OCI-LY1 (cell line): ENCODE measurements around the gene CLSTN3.

Experiments
- H2AFZ ChIP-seq: fragments of 200-600 bp; sonication (generic), shearing (Covaris generic); 2 replicates; pipeline ENCODE4 v1.6.0; 2014; ENCODE audit warnings: antibody characterized with exemption, mild to moderate bottlenecking, low read length
- H3F3A ChIP-seq: fragments of 200-600 bp; sonication (generic), shearing (Covaris generic); 2 replicates; pipeline ENCODE4 v1.6.0; 2014; ENCODE audit warnings: mild to moderate bottlenecking, antibody characterized with exemption, low read length, moderate library complexity; ENCODE audit not compliant: insufficient read depth
- H3K27ac ChIP-seq: fragments of 200-600 bp; sonication (generic); 2 replicates; pipeline ENCODE4 v1.5.1; 2014; ENCODE audit warnings: low read length, mixed run types, mild to moderate bottlenecking, low read depth; ENCODE audit not compliant: poor library complexity, severe bottlenecking
- H3K27me3 ChIP-seq: fragments of 200-600 bp; sonication (generic); 2 replicates; pipeline ENCODE4 v1.6.0; 2014; ENCODE audit warnings: antibody characterized with exemption, mild to moderate bottlenecking, low read length, moderate library complexity; ENCODE audit not compliant: insufficient read depth
- H3K36me3 ChIP-seq: fragments of 200-600 bp; sonication (generic); 2 replicates; pipeline ENCODE4 v1.6.1; 2014; ENCODE audit warnings: mild to moderate bottlenecking, antibody characterized with exemption, low read length, moderate library complexity, mixed read lengths; ENCODE audit not compliant: insufficient read depth
- H3K4me1 ChIP-seq: fragments of 200-600 bp; sonication (generic); 2 replicates; pipeline ENCODE4 v1.5.1; 2014; ENCODE audit warnings: mild to moderate bottlenecking, low read length, moderate library complexity; ENCODE audit not compliant: insufficient read depth, severe bottlenecking
- H3K4me2 ChIP-seq: fragments of 200-600 bp; sonication (generic), shearing (Covaris generic); 2 replicates; pipeline ENCODE4 v1.6.1; 2014; ENCODE audit warnings: low read length
- H3K4me3 ChIP-seq: fragments of 200-600 bp; sonication (generic); 2 replicates; pipeline ENCODE4 v1.5.1; 2014; ENCODE audit warnings: low read length, low read depth, mild to moderate bottlenecking, mixed read lengths; ENCODE audit not compliant: poor library complexity, severe bottlenecking
- H3K79me2 ChIP-seq: fragments of 200-600 bp; shearing (Covaris generic); 2 replicates; pipeline ENCODE4 v1.6.1; 2016; ENCODE audit warnings: mixed run types, low read length, mixed read lengths; ENCODE audit not compliant: insufficient read depth
- H3K9ac ChIP-seq: fragments of 200-600 bp; sonication (generic), shearing (Covaris generic); 2 replicates; pipeline ENCODE4 v1.6.1; 2014; ENCODE audit warnings: mild to moderate bottlenecking, low read length, mixed read lengths
- H3K9me2 ChIP-seq: fragments of 200-600 bp; sonication (generic), shearing (Covaris generic); 2 replicates; pipeline ENCODE4 v1.6.1; 2014; ENCODE audit warnings: low read depth, mild to moderate bottlenecking, low read length, mixed read lengths
- H3K9me3 ChIP-seq: fragments of 200-600 bp; shearing (Covaris generic); 2 replicates; pipeline ENCODE4 v1.6.1; 2014; ENCODE audit warnings: low read length, mixed read lengths
- H4K20me1 ChIP-seq: fragments of 200-600 bp; sonication (generic), shearing (Covaris generic); 2 replicates; pipeline ENCODE4 v1.6.0; 2016; ENCODE audit warnings: mild to moderate bottlenecking, low read length; ENCODE audit not compliant: insufficient read depth
- CTCF ChIP-seq: fragments of 200-600 bp; sonication (generic), shearing (Covaris generic); IDR thresholded peaks from 2 replicates; pipeline ENCODE4 v1.5.1; 2017; ENCODE audit warnings: mild to moderate bottlenecking, antibody characterized with exemption, low read length, moderate library complexity, mixed read lengths
- EZH2 ChIP-seq: fragments of 200-600 bp; sonication (generic), shearing (Covaris generic); IDR thresholded peaks from 2 replicates; pipeline ENCODE4 v1.8.0; 2017; ENCODE audit warnings: borderline replicate concordance, mixed run types, mild to moderate bottlenecking, antibody characterized with exemption, low read length, moderate library complexity, mixed read lengths

Gene CLSTN3

GRCh38 chr12:7120166-7120565, 10.0 kb upstream of the CLSTN3 start:
- Histone ChIP-seq H3K4me1 (no peaks in the 10 kb centered on the region), H3K9ac (no peak overlapping the region), H3K36me3 (no peaks in the 10 kb centered on the region), H3K4me3 (no peak overlapping the region), H3K9me2 (no peaks in the 10 kb centered on the region), H2AFZ (no peak overlapping the region), H3K27ac (no peak overlapping the region), H3K9me3 (no peaks in the 10 kb centered on the region), H3K27me3 (no peaks in the 10 kb centered on the region), H4K20me1 (no peaks in the 10 kb centered on the region), H3K4me2 (no peak overlapping the region), H3F3A (no peaks in the 10 kb centered on the region), H3K79me2 (no peaks in the 10 kb centered on the region)
- TF ChIP-seq EZH2 (no peak), CTCF (no peak)

- Histone ChIP-seq H3K27ac (no peak overlapping the region), H3K79me2 (no peaks in the 10 kb centered on the region), H2AFZ (no peak overlapping the region), H3K4me1 (no peaks in the 10 kb centered on the region), H3K27me3 (no peaks in the 10 kb centered on the region), H3K9me3 (no peaks in the 10 kb centered on the region), H3K9me2 (no peaks in the 10 kb centered on the region), H4K20me1 (no peaks in the 10 kb centered on the region), H3K4me3 (no peak overlapping the region), H3K4me2 (no peak overlapping the region), H3F3A (no peaks in the 10 kb centered on the region), H3K9ac (no peak overlapping the region), H3K36me3 (no peaks in the 10 kb centered on the region)
- no peak for TF ChIP-seq CTCF
- TF ChIP-seq EZH2 = no peak
These were observed 8.8 kb upstream of the CLSTN3 start for GRCh38 chr12:7121324-7121723.

GRCh38 chr12:7122811-7123769, 7.1 kb upstream of the CLSTN3 start:
- Histone ChIP-seq H2AFZ (no peak overlapping the region), H3K4me1 (no peaks in the 10 kb centered on the region), H3K9ac (no peak overlapping the region), H3K9me3 (no peaks in the 10 kb centered on the region), H3K27ac (no peak overlapping the region), H3K36me3 (no peaks in the 10 kb centered on the region), H4K20me1 (no peaks in the 10 kb centered on the region), H3K79me2 (no peaks in the 10 kb centered on the region), H3K4me3 (no peak overlapping the region), H3K27me3 (no peaks in the 10 kb centered on the region), H3F3A (no peaks in the 10 kb centered on the region), H3K9me2 (no peaks in the 10 kb centered on the region), H3K4me2 (no peak overlapping the region)
- TF ChIP-seq CTCF (no peak), EZH2 (no peak)
